ENCODE data around the gene DNASE1L2. TPM values are rescaled to one million over a fixed set of nuclear protein-coding genes. Genes with fewer than 3 reads are reported as not detected.

Gene DNASE1L2
- total and polyA plus RNA-seq, 10 of the 15 experiments (the other 5 are each of a cell fraction or from before 2014, with no cell fraction given) = 0.06 to 1.5 (median 0.29) TPM

- TF ChIP-seq USF1 (IDR thresholded peaks at IDR 0.05; ENCODE audit: borderline replicate concordance, extremely low read length, insufficient read depth, low read depth, low read length) = no peak
- TF ChIP-seq GATAD2B (conservative IDR thresholded peaks at IDR 0.05; ENCODE audit: low read depth) = peak; percentile 79
- peak; percentile 60; the same call in 1 of the 2 replicates for TF ChIP-seq JUND (IDR thresholded peaks at IDR 0.05; ENCODE audit: low read depth, low read length)
- TF ChIP-seq TARDBP (IDR thresholded peaks at IDR 0.05; ENCODE audit: borderline replicate concordance) = peak; percentile 33
- TF ChIP-seq SIN3A (IDR thresholded peaks at IDR 0.05; ENCODE audit: low read depth, low read length) = 0 out of 2 replicates have a peak, but pooled peaks have one; percentile 45
- TF ChIP-seq ESRRA (IDR thresholded peaks at IDR 0.05; ENCODE audit: low read length) = 0 out of 2 replicates have a peak, but pooled peaks have one; percentile 49
- TF ChIP-seq IKZF1 (conservative IDR thresholded peaks at IDR 0.05) = peak; percentile 94
- TF ChIP-seq HCFC1 (IDR thresholded peaks at IDR 0.05; ENCODE audit: low read length) = peak; percentile 68
- TF ChIP-seq MTA2 (IDR thresholded peaks at IDR 0.05; ENCODE audit: low read depth) = peak; percentile 27; the same call in 1 of the 2 replicates
- no peak for TF ChIP-seq ZBTB11 (CRISPR knock-in tag; IDR thresholded peaks at IDR 0.05)
- 0 out of 2 replicates have a peak, but pooled peaks have one; percentile 7 for TF ChIP-seq HDGF (IDR thresholded peaks at IDR 0.05)
- TF ChIP-seq IKZF2 (IDR thresholded peaks at IDR 0.05) = peak in 1 of 2 experiments; percentile 63
- TF ChIP-seq PML (IDR thresholded peaks at IDR 0.05; ENCODE audit: low read length) = peak; percentile 98
- no peak for TF ChIP-seq SUZ12 (IDR thresholded peaks at IDR 0.05; ENCODE audit: unreplicated experiment)
- no peak; the same call in 1 of the 2 replicates for TF ChIP-seq ZNF592 (IDR thresholded peaks at IDR 0.05)
- no peak for TF ChIP-seq CHD1 (IDR thresholded peaks at IDR 0.05; ENCODE audit: low read depth, low read length)
- TF ChIP-seq PRDM15 (CRISPR knock-in tag; IDR thresholded peaks at IDR 0.05) = peak; percentile 74
Measured at GRCh38 chr16:2267913-2268666, 31.8 kb downstream of the DNASE1L2 start, which contains the start of gene RNPS1 (continued).

Data from GM12878 (cell line).